OCI-M2 (cell line): ENCODE measurements around the gene MYO9B.
A peak's percentile ranks its signal among the peaks of the same experiment; 100 is the strongest.

Experiments
- DNase-seq: peaks from one replicate; lab custom pipeline; 2025; ENCODE audit not compliant: unreplicated experiment; lab: John Stamatoyannopoulos, UW

Gene MYO9B

GRCh38 chr19:17058236-17058635 is 17.3 kb upstream of the MYO9B start:
- peak; percentile 33 for DNase-seq

DNA sequence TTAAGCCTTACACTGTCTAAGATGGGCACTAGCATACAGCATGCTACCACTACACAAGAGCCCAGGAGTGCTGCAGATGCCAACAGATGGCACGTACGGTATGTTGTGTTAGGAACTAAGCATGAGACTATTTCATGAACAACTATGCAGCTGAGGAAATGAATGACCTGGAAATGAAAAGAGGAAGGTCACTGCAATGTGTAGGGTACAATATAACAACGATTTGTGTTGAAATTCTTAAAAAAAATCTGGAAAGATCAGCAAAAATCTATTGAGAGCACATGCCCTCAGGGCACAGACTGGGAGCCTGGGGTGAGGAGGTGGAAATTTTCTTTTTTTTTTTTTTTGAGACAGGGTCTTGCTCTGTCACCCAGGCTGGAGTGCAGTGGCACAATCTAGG is 14.8 kb upstream of the MYO9B start:
- DNase-seq = no peak

DNA sequence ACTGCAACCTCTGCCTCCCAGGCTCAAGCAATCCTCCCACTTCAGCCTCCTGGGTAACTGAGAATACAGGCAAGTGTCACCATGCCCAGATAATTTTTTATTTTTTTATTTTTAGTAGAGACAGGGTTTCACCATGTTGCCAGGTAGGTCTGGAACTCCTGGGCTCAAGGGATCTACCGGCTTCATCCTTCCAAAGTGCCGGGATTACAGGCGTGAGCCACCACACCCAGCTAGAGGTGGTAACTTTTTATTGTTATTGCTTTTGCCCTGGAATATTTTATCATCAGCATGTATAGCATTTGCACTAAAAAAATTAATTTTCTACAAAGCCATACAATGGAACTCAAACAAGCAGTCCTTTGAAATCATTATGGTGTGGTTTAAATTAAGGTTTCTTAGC is 14.4 kb upstream of the MYO9B start:
- no peak for DNase-seq

DNA sequence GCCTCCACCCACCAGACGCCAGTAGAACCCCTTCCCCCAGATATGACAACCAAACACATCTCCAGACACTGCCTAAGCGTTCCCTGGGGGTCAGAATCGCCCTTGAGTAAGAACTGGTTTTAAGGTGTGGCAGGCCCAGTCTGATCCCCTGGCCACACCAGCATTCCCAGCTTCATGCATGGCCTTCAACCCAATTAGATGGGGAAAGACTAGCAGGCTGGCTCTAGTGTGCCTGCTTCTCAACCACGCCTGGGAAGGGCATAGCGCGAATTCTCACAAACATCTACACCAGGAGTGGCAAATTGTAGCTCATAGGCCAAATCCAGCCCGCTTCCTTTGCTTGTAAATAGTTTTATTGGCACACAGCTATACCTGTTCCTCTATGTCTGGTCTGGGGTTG is 13.9 kb upstream of the MYO9B start:
- DNase-seq = no peak

GRCh38 chr19:17063428-17063827 is 12.1 kb upstream of the MYO9B start:
- DNase-seq = no peak

DNA sequence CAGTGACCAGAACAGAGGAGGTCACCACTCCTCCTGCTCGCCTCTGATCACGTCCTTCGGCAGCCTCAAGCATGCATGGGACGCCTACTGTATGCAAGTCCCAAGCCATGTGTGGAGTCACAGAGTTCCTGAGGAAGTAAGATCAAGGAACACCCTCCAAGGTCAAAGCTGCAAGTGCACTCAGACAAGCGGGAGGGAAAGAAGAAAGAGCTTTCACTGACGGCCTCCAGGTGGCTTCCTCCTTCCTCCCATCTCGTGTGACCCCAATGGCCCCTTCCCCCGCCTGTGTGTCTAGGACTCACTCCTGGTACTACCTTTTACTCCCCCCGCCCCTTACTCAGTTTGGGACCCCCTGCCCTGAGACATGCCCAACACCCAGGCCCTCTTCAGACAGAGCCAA is 6.4 kb upstream of the MYO9B start:
- DNase-seq = no peak

GRCh38 chr19:17070421-17070820 is 5.2 kb upstream of the MYO9B start:
- no peak for DNase-seq

- no peak for DNase-seq
Measured at GRCh38 chr19:17070912-17071311, 4.7 kb upstream of the MYO9B start.

DNA sequence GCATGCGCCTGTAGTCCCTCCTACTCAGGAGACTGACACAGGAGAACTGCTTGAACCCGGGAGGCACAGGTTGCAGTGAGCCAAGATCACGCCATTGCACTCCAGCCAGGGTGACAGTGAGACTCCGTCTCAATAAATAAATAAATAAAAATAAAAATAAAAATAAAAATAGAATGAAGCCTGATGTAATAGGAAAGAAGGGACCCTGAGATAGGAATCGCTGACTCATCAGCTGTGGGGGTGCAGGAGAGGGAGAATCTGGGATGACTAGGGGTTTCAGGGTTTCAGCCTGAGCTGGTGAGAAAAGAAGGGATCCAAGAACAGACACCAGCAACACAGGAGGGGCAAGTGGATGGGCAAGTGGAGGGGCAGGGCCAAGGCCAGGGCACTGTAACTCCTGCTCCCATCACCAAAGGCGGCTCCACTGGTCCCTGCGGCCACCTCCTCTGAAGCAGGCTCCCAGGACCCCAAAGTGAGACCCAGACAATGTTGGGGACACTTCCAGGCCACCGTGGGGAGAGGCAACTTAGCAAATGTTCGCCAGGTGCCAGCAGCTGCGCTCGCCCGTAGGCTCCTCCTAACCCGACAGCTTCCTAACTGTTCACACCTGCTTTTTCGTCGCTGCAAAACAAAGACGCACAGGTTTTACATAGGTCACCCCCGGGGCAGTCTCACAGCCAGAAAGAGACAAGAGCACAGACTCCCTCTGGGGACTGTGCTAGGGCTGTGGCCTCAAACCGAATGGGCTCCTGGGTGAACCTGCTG is 1.5 kb upstream of the MYO9B start:
- DNase-seq = no peak

DNA sequence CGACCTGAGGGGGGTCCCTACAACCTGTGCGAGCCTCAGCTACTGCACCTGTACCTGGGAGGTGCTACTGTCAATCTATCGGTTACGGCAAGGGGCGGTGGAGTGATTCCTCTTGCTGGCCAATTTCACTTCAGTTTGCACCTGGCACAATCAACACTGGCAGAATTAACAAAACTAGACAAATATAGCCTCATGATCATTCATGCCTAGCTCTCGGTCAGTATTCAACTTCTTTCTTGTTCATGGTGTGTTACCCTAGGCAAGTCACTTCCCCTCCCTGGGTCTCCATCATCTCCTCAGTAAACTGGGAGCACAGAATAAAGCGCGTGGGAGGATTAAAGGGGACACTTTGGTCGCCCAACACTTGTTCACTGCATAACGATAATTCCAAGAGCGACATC is 943 bp upstream of the MYO9B start:
- DNase-seq = no peak

DNA sequence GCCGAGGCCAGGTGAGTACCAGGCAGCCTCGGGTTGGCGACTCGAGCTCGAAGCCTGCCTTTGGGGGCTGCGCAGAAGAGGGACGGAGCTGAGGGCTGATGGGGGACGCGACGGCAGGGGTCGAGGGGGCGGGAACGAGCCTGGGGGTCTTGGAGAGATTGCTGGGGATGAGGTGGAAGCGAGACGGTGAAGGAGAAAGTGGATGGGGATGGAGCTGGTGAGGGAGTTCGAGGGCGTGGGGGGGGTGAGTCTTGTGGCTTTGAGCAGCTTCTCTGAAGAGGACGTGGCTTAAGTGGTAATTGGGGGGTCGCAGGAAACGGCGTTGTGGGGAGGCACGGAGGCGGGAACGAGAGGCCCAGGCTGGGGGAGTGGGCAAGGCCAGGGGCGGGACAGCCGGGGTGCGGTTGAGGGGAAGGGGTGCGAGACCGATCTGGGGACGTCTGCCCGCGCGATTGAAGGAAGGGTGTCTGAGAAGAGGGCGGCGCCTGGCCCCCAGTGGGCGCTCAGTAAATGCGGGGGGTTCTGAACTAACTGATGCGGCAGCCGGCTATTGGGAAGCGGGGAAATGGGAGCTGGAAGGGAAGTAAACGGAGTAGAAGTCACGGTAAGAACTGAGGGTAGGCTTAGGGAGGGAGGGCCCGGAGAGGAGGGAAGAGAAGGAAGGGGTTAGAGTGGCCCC is 426 bp downstream of the MYO9B start:
- peak; percentile 56 for DNase-seq

DNA sequence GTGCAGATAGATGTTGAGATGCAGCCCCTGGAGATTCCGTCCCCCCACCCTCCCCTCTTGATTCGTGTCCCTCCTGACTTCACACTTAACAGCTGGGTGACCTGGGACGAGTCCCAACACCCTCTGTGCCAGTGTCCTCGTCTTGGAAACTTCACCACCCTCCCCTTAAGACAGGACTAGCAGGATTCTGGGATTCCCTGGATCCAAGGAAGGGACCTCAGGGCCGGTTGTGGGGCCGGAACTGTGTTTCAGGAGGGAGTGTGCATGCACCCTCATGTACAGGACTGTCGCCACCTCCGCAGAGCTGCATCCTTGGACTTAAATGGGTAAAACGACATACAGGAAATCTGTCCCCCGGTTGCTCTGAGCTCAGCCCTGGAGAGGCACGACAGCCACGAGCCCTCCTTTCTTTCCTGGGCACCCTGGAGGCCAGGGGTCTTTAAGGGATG is 990 bp downstream of the MYO9B start:
- no peak for DNase-seq

GRCh38 chr19:17077447-17078028 is 2.0 kb downstream of the MYO9B start:
- DNase-seq = no peak

- no peak for DNase-seq
Measured at GRCh38 chr19:17078036-17078919, 2.7 kb downstream of the MYO9B start.

GRCh38 chr19:17078920-17079709 is 3.5 kb downstream of the MYO9B start:
- no peak for DNase-seq

- no peak for DNase-seq
Measured at GRCh38 chr19:17079710-17080439, 4.3 kb downstream of the MYO9B start.

GRCh38 chr19:17080440-17080801 is 4.8 kb downstream of the MYO9B start:
- no peak for DNase-seq

DNA sequence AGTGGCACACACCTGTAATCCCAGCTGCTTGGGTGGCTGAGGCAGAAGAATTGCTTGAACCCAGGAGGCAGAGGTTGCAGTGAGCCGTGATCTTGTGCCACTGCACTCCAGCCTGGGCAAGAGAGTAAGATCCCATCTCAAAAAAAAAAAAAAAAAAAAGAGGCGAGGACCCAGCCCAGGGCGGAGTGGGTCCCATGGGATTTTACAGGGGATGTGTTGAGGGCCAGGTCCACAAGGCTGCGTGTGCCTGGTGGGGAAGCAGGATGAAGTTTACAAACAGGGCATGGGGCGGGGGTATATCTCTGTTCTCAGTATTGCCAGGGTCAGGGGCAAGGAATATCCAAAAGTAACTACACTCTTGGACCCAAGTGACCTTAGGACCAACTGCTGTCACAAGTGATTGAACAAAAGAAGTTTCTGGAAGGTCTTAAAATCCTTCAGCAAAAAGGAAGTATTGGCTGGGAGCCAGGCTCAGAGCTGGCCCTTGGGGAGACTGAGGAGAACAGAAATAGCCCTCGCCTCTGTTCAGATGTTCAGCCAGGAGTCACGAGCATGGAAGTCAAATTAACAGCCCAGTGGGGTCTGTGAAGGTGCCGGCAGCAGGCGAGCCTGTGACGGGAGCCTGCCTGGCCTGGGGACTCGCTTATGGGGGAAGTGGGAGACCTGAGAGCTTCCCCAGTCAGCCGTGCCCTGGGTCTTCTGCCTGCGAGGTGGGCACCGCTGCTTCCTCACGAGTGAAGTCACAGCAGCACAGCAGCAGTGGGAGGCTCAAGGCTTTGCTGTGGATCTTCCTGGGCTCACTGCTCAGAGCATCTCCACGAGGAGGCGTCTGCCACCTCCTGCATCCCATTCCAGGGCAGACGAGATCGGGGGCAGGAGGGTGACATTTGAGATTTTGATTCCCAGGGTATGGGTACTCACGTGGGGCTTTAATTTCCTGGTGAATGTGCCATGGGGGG is 6.4 kb downstream of the MYO9B start:
- no peak for DNase-seq

- no peak for DNase-seq
Measured at GRCh38 chr19:17086120-17086519, 10.5 kb downstream of the MYO9B start.
